Measurements from ENCODE around the gene RYK. TPM values are rescaled to one million over a fixed set of nuclear protein-coding genes. Genes with fewer than 3 reads are reported as not detected.

The RYK gene
- total RNA-seq, 2 donors from 2014 or later = 46.2 to 61.0 TPM

- TF ChIP-seq CTCF (IDR thresholded peaks at IDR 0.05) = no peak
- no peaks in the 10 kb centered on the region for H3K9me3 ChIP-seq
- no peak overlapping the region for H3K4me3 ChIP-seq
- no peaks in the 10 kb centered on the region for H3K27me3 ChIP-seq
- H3K27ac ChIP-seq = no peak overlapping the region
- no peaks in the 10 kb centered on the region for H3K4me1 ChIP-seq
- DNase-seq (ENCODE audit: low spot score) = no peak
- peaks cover 16% of the 10 kb centered on the region for H3K36me3 ChIP-seq
Measured at GRCh38 chr3:134150476-134150875, 100.2 kb downstream of the RYK start.

GRCh38 chr3:134149286-134149685 is 101.4 kb downstream of the RYK start:
- peaks cover 4% of the 10 kb centered on the region for H3K36me3 ChIP-seq
- TF ChIP-seq CTCF (IDR thresholded peaks at IDR 0.05) = no peak
- peaks cover 0 to 7% of the 10 kb centered on the region in 2 donors for H3K4me1 ChIP-seq
- H3K27me3 ChIP-seq = no peaks in the 10 kb centered on the region
- H3K27ac ChIP-seq = no peak overlapping the region
- DNase-seq (ENCODE audit: low spot score) = no peak
- no peak overlapping the region for H3K4me3 ChIP-seq
- no peaks in the 10 kb centered on the region for H3K9me3 ChIP-seq

GRCh38 chr3:134148534-134148933 is 102.1 kb downstream of the RYK start:
- Histone ChIP-seq H3K36me3 (peaks cover 4% of the 10 kb centered on the region), H3K27ac (no peak overlapping the region), H3K27me3 (no peaks in the 10 kb centered on the region), H3K4me3 (no peak overlapping the region), H3K9me3 (no peaks in the 10 kb centered on the region), H3K4me1 (peaks cover 0 to 7% of the 10 kb centered on the region in 2 donors)
- TF ChIP-seq CTCF (IDR thresholded peaks at IDR 0.05) = no peak
- no peak for DNase-seq (ENCODE audit: low spot score)

- peaks cover 4% of the 10 kb centered on the region for H3K36me3 ChIP-seq
- H3K27ac ChIP-seq = no peak overlapping the region
- no peak overlapping the region for H3K4me3 ChIP-seq
- no peak for DNase-seq (ENCODE audit: low spot score)
- H3K27me3 ChIP-seq = no peaks in the 10 kb centered on the region
- H3K9me3 ChIP-seq = no peaks in the 10 kb centered on the region
- H3K4me1 ChIP-seq = peaks cover 0 to 7% of the 10 kb centered on the region in 2 donors
- no peak for TF ChIP-seq CTCF (IDR thresholded peaks at IDR 0.05)
Measured at GRCh38 chr3:134147411-134147810, 103.2 kb downstream of the RYK start.

GRCh38 chr3:134146666-134147065 is 104.0 kb downstream of the RYK start:
- Histone ChIP-seq H3K27me3 (no peaks in the 10 kb centered on the region), H3K27ac (no peak overlapping the region), H3K4me3 (no peak overlapping the region), H3K36me3 (no peaks in the 10 kb centered on the region), H3K4me1 (peaks cover 0 to 7% of the 10 kb centered on the region in 2 donors), H3K9me3 (no peaks in the 10 kb centered on the region)
- DNase-seq (ENCODE audit: low spot score) = no peak
- no peak for TF ChIP-seq CTCF (IDR thresholded peaks at IDR 0.05)

GRCh38 chr3:134145183-134145582 is 105.5 kb downstream of the RYK start:
- Histone ChIP-seq H3K36me3 (no peaks in the 10 kb centered on the region), H3K4me3 (no peak overlapping the region), H3K27me3 (no peaks in the 10 kb centered on the region), H3K4me1 (peaks cover 0 to 7% of the 10 kb centered on the region in 2 donors), H3K9me3 (no peaks in the 10 kb centered on the region), H3K27ac (no peak overlapping the region)
- no peak for DNase-seq (ENCODE audit: low spot score)
- TF ChIP-seq CTCF (IDR thresholded peaks at IDR 0.05) = no peak
